ENCODE results near the gene CD101.

DNA sequence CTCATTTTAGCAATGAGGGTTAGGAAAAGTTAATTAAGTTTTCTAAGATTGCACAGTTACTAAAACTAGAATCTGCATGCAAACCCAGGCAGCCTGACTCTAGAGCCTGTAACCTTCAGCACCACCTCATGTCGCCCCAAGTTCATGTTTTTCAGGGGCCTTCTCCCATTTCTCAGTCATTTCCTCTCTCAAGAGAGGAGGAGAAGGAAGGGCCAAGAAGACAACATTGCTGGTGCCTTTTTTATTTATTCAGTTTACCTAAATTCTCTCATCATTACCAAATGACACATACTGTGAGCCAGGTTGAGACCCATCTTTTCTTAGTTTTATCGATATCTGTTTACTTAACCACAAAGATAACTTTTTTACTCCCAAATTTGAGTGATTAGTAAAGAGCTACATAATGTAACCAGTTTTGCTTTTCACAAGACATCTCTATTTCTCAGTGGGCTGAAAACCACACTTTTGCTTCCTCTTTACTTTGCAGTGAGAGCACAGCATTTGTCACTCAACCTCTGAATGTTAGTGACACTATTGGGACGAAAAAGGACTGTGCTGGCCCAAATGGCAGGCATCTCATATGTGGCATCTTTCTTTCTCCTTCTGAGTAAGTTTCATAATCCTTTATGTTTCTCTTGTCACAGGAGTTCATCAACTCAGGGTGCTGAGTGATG lies at the start of gene CD101:
- TF ChIP-seq POLR2A (IDR thresholded peaks at IDR 0.05; ENCODE audit: low read depth, low read length) (no peak), POLR2AphosphoS5 (IDR thresholded peaks at IDR 0.05; ENCODE audit: low read depth, low read length) (no peak), TAF1 (IDR thresholded peaks at IDR 0.05; ENCODE audit: low read depth, low read length) (no peak), POU2F2 (IDR thresholded peaks at IDR 0.05; ENCODE audit: low read depth, low read length) (no peak)
